GM10847 (cell line): Measurements from ENCODE around the gene AFF2.

Experiments used
- POLR2A ChIP-seq: IDR thresholded peaks from 2 replicates; pipeline ENCODE4 v1.6.1; 2011; ENCODE audit not compliant: insufficient read length; ENCODE audit errors: extremely low read depth

AFF2 gene

GRCh38 chrX:149043401-149043800 lies 543.0 kb downstream of the AFF2 start:
- TF ChIP-seq POLR2A, result no peak

- no peak for TF ChIP-seq POLR2A
Observed at GRCh38 chrX:149044471-149044870, 544.1 kb downstream of the AFF2 start.

GRCh38 chrX:149045645-149046210 lies 545.3 kb downstream of the AFF2 start:
- no peak for TF ChIP-seq POLR2A
